T-helper 1 cell treated with Interleukin-12 subunit alpha and Interleukin-12 subunit beta and Interleukin-4 antibody, amounts not matched to agents 30 μg/mL and 1 μg/mL, for 36 hours (primary cell): ENCODE measurements around the gene HLA-C.
"Not testable (repeated sequence)": the region's sequence is repeated elsewhere in the genome, so short reads cannot be mapped to it uniquely, and the experiment has no call there.

Source experiments
- H3K27ac Mint-ChIP-seq: one replicate; pipeline ENCODE4 v1.8.0; 2021; ENCODE audit warnings: mild to moderate bottlenecking, mixed read lengths
- H3K27me3 Mint-ChIP-seq: one replicate; pipeline ENCODE4 v1.8.0; 2021; ENCODE audit warnings: low read depth, mixed read lengths
- H3K36me3 Mint-ChIP-seq: one replicate; pipeline ENCODE4 v1.8.0; 2021; ENCODE audit warnings: low read depth, mixed read lengths
- H3K4me1 Mint-ChIP-seq: one replicate; pipeline ENCODE4 v1.8.0; 2021; ENCODE audit warnings: low read depth, mixed read lengths
- H3K4me3 Mint-ChIP-seq: one replicate; pipeline ENCODE4 v1.8.0; 2021; ENCODE audit warnings: mild to moderate bottlenecking, moderate library complexity, mixed read lengths
- H3K9me3 Mint-ChIP-seq: one replicate; pipeline ENCODE4 v1.8.0; 2021; ENCODE audit warnings: mixed read lengths

Gene HLA-C

DNA sequence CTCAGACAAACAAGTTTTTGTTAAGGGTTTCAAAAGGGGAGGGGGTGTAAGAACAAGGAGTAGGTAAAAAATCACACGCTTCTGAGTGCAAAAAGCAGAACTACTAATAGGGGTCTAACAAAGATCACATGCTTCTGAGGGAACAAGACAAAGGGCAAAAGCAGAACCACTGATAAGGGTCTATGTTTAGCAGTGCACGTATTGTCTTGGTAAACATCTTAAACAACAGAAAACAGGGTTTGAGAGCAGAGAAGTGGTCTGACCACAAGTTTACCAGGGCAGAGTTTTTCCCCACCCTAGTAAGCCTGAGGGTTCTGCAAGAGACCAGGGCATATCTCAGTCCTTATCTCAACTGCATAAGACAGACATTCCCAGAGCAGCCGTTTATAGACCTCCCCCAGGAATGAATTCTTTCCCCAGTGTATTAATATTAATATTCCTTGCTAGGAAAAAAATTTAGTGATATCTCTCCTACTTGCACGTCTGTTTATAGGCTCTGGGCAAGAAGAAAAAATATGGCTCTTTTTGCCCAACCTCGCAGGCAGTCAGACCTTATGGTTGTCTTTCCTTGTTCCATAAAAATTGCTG, 8.5 kb downstream of the HLA-C start:
- Mint-ChIP-seq H3K4me1 (peaks cover 20% of the 10 kb centered on the region), H3K27me3 (peaks cover 23% of the 10 kb centered on the region), H3K9me3 (peaks cover 34% of the 10 kb centered on the region), H3K36me3 (peaks cover 21% of the 10 kb centered on the region)
- H3K27ac Mint-ChIP-seq, H3K4me3 Mint-ChIP-seq: not testable (repeated sequence)

DNA sequence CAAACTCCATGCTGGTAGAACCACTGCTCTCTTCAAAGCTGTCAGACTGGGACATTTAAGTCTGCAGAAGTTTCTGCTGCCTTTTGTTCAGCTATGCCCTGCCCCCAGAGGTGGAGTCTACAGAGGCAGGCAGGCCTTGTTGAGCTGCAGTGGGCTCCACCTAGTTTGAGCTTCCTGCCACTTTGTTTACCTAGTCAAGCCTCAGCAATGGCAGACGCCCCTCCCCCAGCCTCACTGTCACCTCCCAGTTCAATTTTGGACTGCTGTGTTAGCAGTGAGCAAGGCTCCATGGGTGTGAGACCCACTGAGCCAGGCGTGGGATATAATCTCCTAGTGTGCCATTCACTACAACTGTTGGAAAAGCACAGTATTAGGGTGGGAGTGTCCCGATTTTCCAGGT, 11.9 kb downstream of the HLA-C start:
- H3K4me3 Mint-ChIP-seq, H3K27ac Mint-ChIP-seq, H3K36me3 Mint-ChIP-seq, H3K4me1 Mint-ChIP-seq: not testable (repeated sequence)
- peaks cover 34% of the 10 kb centered on the region for H3K9me3 Mint-ChIP-seq
- peaks cover 39% of the 10 kb centered on the region for H3K27me3 Mint-ChIP-seq

DNA sequence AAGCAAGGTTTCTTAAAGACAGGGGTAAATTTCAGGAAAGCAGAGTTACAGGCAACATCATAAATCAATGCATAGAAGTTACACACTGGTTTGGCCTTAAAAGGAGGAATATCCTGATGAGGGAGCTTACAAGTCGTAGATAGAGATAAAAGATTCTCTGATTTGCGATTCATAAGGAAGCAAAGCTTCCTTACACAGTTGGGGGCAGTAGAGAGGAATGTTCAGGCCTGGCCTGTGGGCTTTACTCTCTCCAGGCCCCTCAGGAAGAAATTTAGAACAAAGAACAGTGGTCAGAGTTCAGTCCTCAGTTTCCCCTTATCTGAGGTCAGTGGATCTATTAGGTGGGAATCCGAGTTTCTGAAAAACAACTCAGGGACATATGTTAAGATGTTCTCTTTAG, 19.3 kb downstream of the HLA-C start:
- Mint-ChIP-seq H3K27me3 (peaks cover 46% of the 10 kb centered on the region), H3K4me1 (no peaks in the 10 kb centered on the region), H3K9me3 (peaks cover 17% of the 10 kb centered on the region), H3K4me3 (no peak overlapping the region), H3K36me3 (peaks cover 2% of the 10 kb centered on the region), H3K27ac (no peak overlapping the region)

DNA sequence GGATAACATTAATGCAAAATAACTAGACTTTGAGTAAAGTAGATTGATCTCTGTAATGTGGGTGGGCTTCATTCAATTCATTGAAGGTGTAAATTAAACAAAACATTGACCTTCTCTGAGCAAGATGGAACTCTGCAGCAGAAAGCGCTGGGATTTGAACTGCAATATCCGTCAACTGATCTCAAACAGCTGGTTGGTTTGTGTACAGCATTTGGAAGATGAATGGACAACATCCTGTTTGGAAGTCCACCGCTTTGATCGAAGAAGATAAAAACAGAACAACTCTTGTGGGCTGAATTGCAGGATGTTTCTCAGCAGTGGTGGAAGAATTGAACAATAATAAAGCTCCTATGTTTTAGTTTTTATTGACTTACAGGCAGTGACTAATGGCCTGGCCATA, 20.6 kb downstream of the HLA-C start:
- H3K27ac Mint-ChIP-seq: no peak overlapping the region
- peaks cover 29% of the 10 kb centered on the region for H3K9me3 Mint-ChIP-seq
- no peak overlapping the region for H3K4me3 Mint-ChIP-seq
- peaks cover 2% of the 10 kb centered on the region for H3K36me3 Mint-ChIP-seq
- peaks cover 48% of the 10 kb centered on the region for H3K27me3 Mint-ChIP-seq
- no peaks in the 10 kb centered on the region for H3K4me1 Mint-ChIP-seq

DNA sequence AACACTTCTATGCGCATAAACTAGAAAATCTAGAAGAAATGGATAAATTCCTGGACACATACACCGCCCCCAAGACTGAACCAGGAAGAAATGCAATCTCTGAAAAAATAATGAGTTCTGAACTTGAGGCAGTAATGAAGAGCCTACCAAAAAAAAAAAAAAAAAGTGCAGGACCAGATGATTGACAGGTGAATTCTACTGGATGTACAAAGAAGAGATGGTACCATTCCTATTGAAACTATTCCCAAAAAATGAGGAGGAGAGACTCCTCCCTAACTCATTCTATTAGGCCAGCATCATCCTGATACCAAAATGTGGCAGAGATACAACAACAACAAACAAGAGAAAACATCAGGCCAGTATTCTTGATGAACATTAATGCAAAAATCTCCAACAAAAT, 22.7 kb downstream of the HLA-C start:
- no peak overlapping the region for H3K4me3 Mint-ChIP-seq
- peaks cover 46% of the 10 kb centered on the region for H3K27me3 Mint-ChIP-seq
- peaks cover 2% of the 10 kb centered on the region for H3K36me3 Mint-ChIP-seq
- no peaks in the 10 kb centered on the region for H3K4me1 Mint-ChIP-seq
- peaks cover 29% of the 10 kb centered on the region for H3K9me3 Mint-ChIP-seq
- no peak overlapping the region for H3K27ac Mint-ChIP-seq

DNA sequence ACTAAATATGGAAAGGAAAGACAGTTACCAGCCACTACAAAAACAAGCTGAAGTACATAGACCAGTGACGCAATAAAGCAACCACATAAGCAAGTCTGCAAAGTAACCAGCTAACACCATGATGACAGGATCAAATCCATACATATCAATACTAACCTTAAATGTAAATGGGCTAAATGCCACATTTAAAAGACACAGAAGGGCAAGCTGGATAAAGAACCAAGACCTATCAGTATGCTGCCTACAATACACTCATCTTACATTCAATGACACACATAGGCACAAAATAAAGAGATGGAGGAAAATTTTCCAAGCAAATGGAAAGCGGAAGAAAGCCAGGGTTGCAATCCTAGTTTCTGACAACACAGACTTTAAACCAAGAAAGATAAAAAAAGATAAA, 24.1 kb downstream of the HLA-C start:
- peaks cover 46% of the 10 kb centered on the region for H3K27me3 Mint-ChIP-seq
- no peak overlapping the region for H3K4me3 Mint-ChIP-seq
- H3K4me1 Mint-ChIP-seq: no peaks in the 10 kb centered on the region
- H3K27ac Mint-ChIP-seq: no peak overlapping the region
- peaks cover 29% of the 10 kb centered on the region for H3K9me3 Mint-ChIP-seq
- H3K36me3 Mint-ChIP-seq: peaks cover 2% of the 10 kb centered on the region

DNA sequence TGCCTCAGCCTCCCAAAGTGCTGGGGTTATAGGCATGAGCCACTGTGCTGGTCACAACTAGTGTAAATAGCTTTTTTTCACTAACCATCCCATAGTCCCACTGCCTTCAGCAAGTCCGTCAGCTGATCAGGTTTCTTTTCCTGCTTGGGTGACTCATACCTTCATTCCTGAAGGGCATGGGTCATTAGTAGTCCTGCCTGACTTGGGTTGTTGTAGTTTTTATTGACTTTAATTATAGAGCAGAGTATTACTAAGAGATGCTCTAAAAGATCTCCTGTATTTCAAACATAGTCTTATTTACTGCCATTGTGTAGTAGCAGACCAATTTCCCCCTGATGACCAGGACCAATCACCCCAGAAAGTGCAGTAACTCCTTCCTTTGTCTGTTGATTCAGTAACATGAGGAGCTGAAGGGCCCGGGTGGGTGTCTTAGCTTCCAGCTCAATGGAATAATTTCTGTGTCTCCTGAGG, 25.8 kb downstream of the HLA-C start:
- Mint-ChIP-seq H3K36me3 (peaks cover 2% of the 10 kb centered on the region), H3K4me1 (no peaks in the 10 kb centered on the region)

DNA sequence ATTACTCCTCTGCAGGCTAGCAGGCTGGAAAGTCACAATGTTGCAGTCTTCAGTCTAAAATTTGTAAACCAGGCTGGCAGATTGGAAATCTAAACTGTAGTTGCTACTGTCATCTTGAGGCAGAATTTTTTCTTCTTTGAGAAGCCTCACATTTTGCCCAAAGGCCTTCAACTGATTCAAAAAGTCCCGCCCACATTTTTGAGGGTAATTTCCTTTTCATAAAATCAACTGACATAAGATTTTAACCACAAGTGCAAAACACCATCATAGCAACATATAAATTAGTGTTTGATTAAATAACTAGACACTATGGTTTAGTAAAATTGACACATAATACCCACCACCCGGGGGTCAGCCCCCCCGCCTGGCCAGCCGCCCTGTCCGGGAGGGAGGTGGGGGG, 28.4 kb downstream of the HLA-C start:
- Mint-ChIP-seq H3K4me1 (no peaks in the 10 kb centered on the region), H3K27ac (no peak overlapping the region), H3K27me3 (peaks cover 26% of the 10 kb centered on the region), H3K9me3 (peaks cover 21% of the 10 kb centered on the region), H3K36me3 (peaks cover 2% of the 10 kb centered on the region), H3K4me3 (no peak overlapping the region)

More for the DNA sequence above, 25.8 kb downstream of the HLA-C start:
- Mint-ChIP-seq H3K9me3 (peaks cover 29% of the 10 kb centered on the region), H3K27ac (no peak overlapping the region), H3K27me3 (peaks cover 42% of the 10 kb centered on the region), H3K4me3 (no peak overlapping the region)

DNA sequence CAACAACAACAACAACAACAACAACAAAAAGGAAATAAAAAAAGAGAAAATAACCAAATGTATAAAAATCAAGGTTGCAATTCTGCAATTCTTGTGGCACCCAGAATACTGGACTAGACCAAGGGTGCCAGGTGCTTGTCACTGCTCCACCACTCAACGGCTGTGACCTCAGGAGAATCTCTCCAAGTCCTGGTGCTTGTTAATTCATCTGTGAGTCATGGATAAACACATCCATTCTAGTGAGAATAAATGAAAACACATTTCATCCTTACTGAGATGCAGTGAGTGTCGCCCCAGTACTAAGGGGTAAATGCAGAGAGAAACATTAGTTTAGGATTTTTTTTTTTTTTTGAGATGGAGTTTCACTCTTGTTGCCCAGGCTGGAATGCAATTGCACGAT, 32.0 kb downstream of the HLA-C start:
- H3K27ac Mint-ChIP-seq: no peak overlapping the region
- no peaks in the 10 kb centered on the region for H3K4me1 Mint-ChIP-seq
- peaks cover 18% of the 10 kb centered on the region for H3K27me3 Mint-ChIP-seq
- H3K9me3 Mint-ChIP-seq: no peaks in the 10 kb centered on the region
- no peaks in the 10 kb centered on the region for H3K36me3 Mint-ChIP-seq
- H3K4me3 Mint-ChIP-seq: no peak overlapping the region

DNA sequence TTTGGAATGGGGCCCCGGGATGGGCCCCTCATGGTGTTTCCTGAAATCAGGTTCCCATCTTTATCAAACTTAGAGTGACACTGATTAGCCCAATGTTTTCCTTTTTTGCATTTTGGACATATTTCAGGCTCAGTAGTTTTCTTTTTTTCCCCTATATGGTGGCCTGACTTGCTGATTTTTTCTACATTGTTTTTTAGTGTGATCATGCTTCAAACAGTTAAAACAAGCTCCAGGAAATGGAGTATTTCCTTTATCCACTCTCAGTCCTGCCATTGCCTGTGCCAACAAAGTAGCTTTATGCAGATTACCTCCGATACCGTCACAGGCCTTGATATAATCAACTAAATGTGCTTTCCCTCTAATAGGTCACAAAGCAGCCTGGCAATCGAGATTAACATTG, 37.8 kb downstream of the HLA-C start:
- H3K27ac Mint-ChIP-seq, H3K4me3 Mint-ChIP-seq, H3K4me1 Mint-ChIP-seq, H3K36me3 Mint-ChIP-seq, H3K9me3 Mint-ChIP-seq: not testable (repeated sequence)
- H3K27me3 Mint-ChIP-seq: peaks cover 50% of the 10 kb centered on the region

DNA sequence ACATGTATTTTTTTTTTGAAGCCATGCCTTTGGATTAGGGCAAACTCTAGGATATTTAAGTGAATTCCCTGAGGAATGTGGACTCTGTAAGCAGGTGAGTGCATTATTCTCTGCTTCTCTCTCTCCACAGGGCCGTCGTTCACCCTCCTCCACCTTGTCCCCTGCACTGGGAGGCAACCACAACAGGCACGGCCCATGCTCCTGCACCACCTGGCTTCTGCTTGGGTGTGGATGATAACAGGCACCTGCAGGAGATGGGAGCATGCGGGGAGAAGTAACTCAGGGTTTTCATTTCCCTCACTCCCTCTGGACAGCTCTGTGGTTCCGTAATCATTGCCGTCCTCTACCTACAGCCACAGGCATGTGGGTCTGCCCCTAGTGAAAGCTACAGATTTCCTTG, 43.4 kb downstream of the HLA-C start:
- H3K9me3 Mint-ChIP-seq: no peaks in the 10 kb centered on the region
- no peaks in the 10 kb centered on the region for H3K36me3 Mint-ChIP-seq
- H3K4me1 Mint-ChIP-seq: no peaks in the 10 kb centered on the region
- H3K4me3 Mint-ChIP-seq: no peak overlapping the region
- H3K27me3 Mint-ChIP-seq: peaks cover 29% of the 10 kb centered on the region
- H3K27ac Mint-ChIP-seq: no peak overlapping the region

DNA sequence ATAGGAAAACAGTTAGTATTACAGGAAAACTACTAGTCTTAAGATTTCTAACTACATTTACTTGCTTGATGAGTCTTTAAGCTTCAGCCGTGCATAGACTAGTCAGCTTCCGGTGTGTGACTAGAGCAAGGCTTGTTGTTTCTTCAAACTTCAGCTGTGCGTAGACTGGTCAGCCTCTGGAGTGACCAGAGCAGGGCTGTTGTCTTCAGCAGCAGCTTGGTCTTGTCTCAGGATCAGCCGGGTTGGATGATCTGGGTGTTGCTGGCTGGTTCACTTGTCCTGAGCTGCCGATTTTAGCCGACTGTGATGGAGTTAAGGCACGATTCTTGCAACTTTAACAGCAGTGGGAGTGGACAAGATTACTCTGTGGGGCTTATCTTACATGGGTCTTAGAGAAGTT, 44.7 kb downstream of the HLA-C start:
- no peak overlapping the region for H3K27ac Mint-ChIP-seq
- no peak overlapping the region for H3K4me3 Mint-ChIP-seq
- no peaks in the 10 kb centered on the region for H3K36me3 Mint-ChIP-seq
- H3K9me3 Mint-ChIP-seq: no peaks in the 10 kb centered on the region
- peaks cover 19% of the 10 kb centered on the region for H3K27me3 Mint-ChIP-seq
- no peaks in the 10 kb centered on the region for H3K4me1 Mint-ChIP-seq

DNA sequence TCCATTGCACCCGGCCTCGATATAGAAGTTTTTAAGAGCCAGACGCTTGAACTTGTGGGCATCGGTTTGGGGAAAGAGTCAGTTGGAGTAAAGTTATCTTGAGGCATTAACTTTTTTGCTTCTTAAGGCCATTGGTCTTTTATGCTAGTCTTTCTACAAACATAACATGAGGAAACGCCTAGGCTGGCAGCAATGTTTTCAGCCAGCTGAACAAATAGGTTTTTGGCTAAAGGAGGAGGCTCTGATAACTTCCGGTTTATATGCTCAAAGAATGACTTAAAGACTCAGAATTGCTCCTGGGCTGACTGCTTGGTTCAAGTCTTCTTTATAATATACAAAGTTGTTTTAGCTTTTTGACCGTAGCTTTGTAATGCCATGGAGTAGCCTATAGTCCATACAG, 46.2 kb downstream of the HLA-C start:
- H3K9me3 Mint-ChIP-seq: no peaks in the 10 kb centered on the region
- no peaks in the 10 kb centered on the region for H3K4me1 Mint-ChIP-seq
- H3K27ac Mint-ChIP-seq: no peak overlapping the region
- H3K4me3 Mint-ChIP-seq: no peak overlapping the region
- no peaks in the 10 kb centered on the region for H3K36me3 Mint-ChIP-seq
- H3K27me3 Mint-ChIP-seq: peaks cover 13% of the 10 kb centered on the region

DNA sequence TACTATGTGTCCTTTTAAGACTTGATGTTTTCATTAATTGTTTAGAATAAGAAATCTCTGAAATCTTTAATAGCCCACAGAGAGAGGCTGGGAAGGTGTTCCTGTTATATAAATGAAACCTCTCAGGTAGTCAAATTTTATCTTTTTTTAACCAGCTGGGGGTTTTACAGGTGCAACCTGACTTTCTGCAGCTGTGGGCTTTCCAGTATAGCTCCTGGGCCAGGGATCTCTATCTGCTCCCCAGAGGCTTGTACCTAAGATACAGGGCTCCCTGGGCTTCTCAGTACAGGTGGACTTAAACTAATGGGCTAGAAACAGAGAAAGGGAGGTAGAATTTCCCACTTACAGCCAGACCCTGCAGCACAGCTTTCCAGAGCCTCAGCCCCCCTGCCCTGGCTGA, 49.4 kb downstream of the HLA-C start:
- Mint-ChIP-seq H3K4me3 (no peak overlapping the region), H3K27me3 (no peaks in the 10 kb centered on the region), H3K4me1 (no peaks in the 10 kb centered on the region), H3K27ac (no peak overlapping the region), H3K9me3 (peaks cover 8% of the 10 kb centered on the region), H3K36me3 (no peaks in the 10 kb centered on the region)
